Cardiac muscle cell (in vitro differentiated cells and primary cell): ENCODE data around the gene CCNK. TPM values are rescaled to one million over a fixed set of nuclear protein-coding genes. Genes with fewer than 3 reads are reported as not detected.
A peak's percentile ranks its signal among the peaks of the same experiment; 100 is the strongest.

ENCODE experiments used
- DNase-seq, 2 donors: peaks; one replicate each; pipeline versions ENCODE4 v3.0.0 to v3.0.0-alpha.2; 2010 to 2017; ENCODE audit warnings: low read depth in 1 of 2, low spot score in 1 of 2
- H3K27ac ChIP-seq: fragments of 200-600 bp; sonication (generic); 2 replicates; pipeline ENCODE4 v1.5.1; 2016
- H3K27me3 ChIP-seq: fragments of 200-600 bp; sonication (generic); 2 replicates; pipeline ENCODE4 v1.6.0; 2016; ENCODE audit warnings: control low read depth
- H3K36me3 ChIP-seq: fragments of 200-600 bp; sonication (generic); 2 replicates; pipeline ENCODE4 v1.5.1; 2016; ENCODE audit warnings: control low read depth
- H3K4me1 ChIP-seq: fragments of 200-600 bp; sonication (generic); 2 replicates; pipeline ENCODE4 v1.8.1; 2017; ENCODE audit warnings: low read depth, mild to moderate bottlenecking, mixed run types
- H3K4me3 ChIP-seq: fragments of 200-600 bp; sonication (generic); 2 replicates; pipeline ENCODE4 v1.5.1; 2016; ENCODE audit warnings: mild to moderate bottlenecking
- H3K9me3 ChIP-seq: fragments of 200-600 bp; sonication (generic); 2 replicates; pipeline ENCODE4 v1.5.1; 2017; ENCODE audit warnings: low read depth, mild to moderate bottlenecking, control low read depth
- CTCF ChIP-seq: IDR thresholded peaks from 2 replicates; pipeline ENCODE4 v1.5.1; 2012; ENCODE audit warnings: low read depth, mild to moderate bottlenecking, low read length
- polyA plus RNA-seq: library from polyadenylated mRNA; unstranded; fragments of >200 nt; fragmentation: Nextera tagmentation; extraction: Ambion mirVana; gene quantifications from 2 replicates; pipeline ENCODE4 v1.2.1, GENCODE V29; 2016
- total RNA-seq: library from RNA; depleted of rRNA; stranded (reverse); fragments of >200 nt; gene quantifications from 2 replicates; pipeline ENCODE4 v1.2.3, GENCODE V29; 2016

Gene CCNK
- total and polyA plus RNA-seq, 2 experiments from 2014 or later = 13.3 to 17.3 TPM

- Histone ChIP-seq H3K27ac (no peak overlapping the region), H3K36me3 (no peaks in the 10 kb centered on the region), H3K27me3 (no peaks in the 10 kb centered on the region), H3K4me1 (peaks cover 28% of the 10 kb centered on the region), H3K9me3 (no peaks in the 10 kb centered on the region), H3K4me3 (no peak overlapping the region)
- TF ChIP-seq CTCF = no peak
- DNase-seq = no peak
These were observed 7.8 kb upstream of the CCNK start for GRCh38 chr14:99473458-99473857.

GRCh38 chr14:99475179-99475578, 6.0 kb upstream of the CCNK start:
- Histone ChIP-seq H3K36me3 (no peaks in the 10 kb centered on the region), H3K9me3 (no peaks in the 10 kb centered on the region), H3K27me3 (no peaks in the 10 kb centered on the region), H3K27ac (peak overlapping the region; percentile 7), H3K4me3 (no peak overlapping the region), H3K4me1 (peaks cover 17% of the 10 kb centered on the region)
- peak; percentile 36 to 68 for DNase-seq
- peak; percentile 28 for TF ChIP-seq CTCF

GRCh38 chr14:99475660-99476059, 5.5 kb upstream of the CCNK start:
- H3K36me3 ChIP-seq = no peaks in the 10 kb centered on the region
- peaks cover 16% of the 10 kb centered on the region for H3K4me1 ChIP-seq
- no peaks in the 10 kb centered on the region for H3K9me3 ChIP-seq
- H3K27me3 ChIP-seq = no peaks in the 10 kb centered on the region
- TF ChIP-seq CTCF = no peak
- peak in 1 of 2 donors; percentile 42 for DNase-seq
- no peak overlapping the region for H3K4me3 ChIP-seq
- no peak overlapping the region for H3K27ac ChIP-seq

- Histone ChIP-seq H3K4me1 (peaks cover 16% of the 10 kb centered on the region), H3K27me3 (no peaks in the 10 kb centered on the region), H3K36me3 (no peaks in the 10 kb centered on the region), H3K27ac (no peak overlapping the region), H3K9me3 (no peaks in the 10 kb centered on the region), H3K4me3 (no peak overlapping the region)
- TF ChIP-seq CTCF = no peak
- peak in 1 of 2 donors; percentile 43 for DNase-seq
These were observed 4.3 kb upstream of the CCNK start for GRCh38 chr14:99476864-99477263.

GRCh38 chr14:99478128-99478527, 3.1 kb upstream of the CCNK start:
- Histone ChIP-seq H3K27me3 (no peaks in the 10 kb centered on the region), H3K4me1 (peaks cover 23% of the 10 kb centered on the region), H3K4me3 (no peak overlapping the region), H3K9me3 (no peaks in the 10 kb centered on the region), H3K36me3 (no peaks in the 10 kb centered on the region), H3K27ac (no peak overlapping the region)
- no peak for TF ChIP-seq CTCF
- no peak for DNase-seq
